Osteoblast (primary cell): ENCODE data around the gene FKBP6. TPM values are rescaled to one million over a fixed set of nuclear protein-coding genes. Genes with fewer than 3 reads are reported as not detected.
"Not testable (repeated sequence)": the region's sequence is repeated elsewhere in the genome, so short reads cannot be mapped to it uniquely, and the experiment has no call there.

Source experiments
- DNase-seq: peaks from one replicate; pipeline ENCODE4 v3.0.0; 2011; ENCODE audit warnings: low spot score, mixed read lengths; ENCODE audit not compliant: insufficient read length; ENCODE audit errors: missing footprints
- H2AFZ ChIP-seq: 2 replicates; pipeline ENCODE4 v1.6.0; 2011; ENCODE audit warnings: mild to moderate bottlenecking, low read length
- H3K27ac ChIP-seq: 2 replicates; pipeline ENCODE4 v1.5.1; 2011; ENCODE audit warnings: mild to moderate bottlenecking, low read depth, low read length, moderate library complexity
- H3K27me3 ChIP-seq: 2 replicates; pipeline ENCODE4 v1.6.0; 2012; ENCODE audit warnings: mild to moderate bottlenecking, control low read depth, inconsistent platforms, low read length, moderate library complexity; ENCODE audit not compliant: insufficient read depth
- H3K36me3 ChIP-seq: 2 replicates; pipeline ENCODE4 v1.5.1; 2011; ENCODE audit warnings: mild to moderate bottlenecking, low read length, control low read depth, moderate library complexity; ENCODE audit not compliant: insufficient read depth
- H3K4me1 ChIP-seq: 2 replicates; pipeline ENCODE4 v1.5.1; 2011; ENCODE audit warnings: mild to moderate bottlenecking, low read length, control low read depth, moderate library complexity; ENCODE audit not compliant: insufficient read depth
- H3K4me2 ChIP-seq: 2 replicates; pipeline ENCODE4 v1.6.0; 2011; ENCODE audit warnings: mild to moderate bottlenecking, low read length; ENCODE audit not compliant: insufficient read depth
- H3K4me3 ChIP-seq: fragments of 200-600 bp; sonication (generic); 3 replicates; pipeline ENCODE4 v1.5.1; 2012; ENCODE audit warnings: mild to moderate bottlenecking, low read length, inconsistent platforms; ENCODE audit not compliant: insufficient read depth
- H3K79me2 ChIP-seq: 2 replicates; pipeline ENCODE4 v1.6.0; 2012; ENCODE audit warnings: mild to moderate bottlenecking, low read length, control low read depth, inconsistent platforms; ENCODE audit not compliant: insufficient read depth
- H3K9me3 ChIP-seq: 2 replicates; pipeline ENCODE4 v1.5.1; 2011; ENCODE audit warnings: low read depth, low read length, control low read depth
- H4K20me1 ChIP-seq: 2 replicates; pipeline ENCODE4 v1.6.0; 2012; ENCODE audit warnings: mild to moderate bottlenecking, low read length, control low read depth; ENCODE audit not compliant: insufficient read depth
- total RNA-seq: library from RNA; depleted of rRNA; stranded (reverse); fragments of >200 nt; gene quantifications from 2 replicates; pipeline ENCODE4 v1.2.3, GENCODE V29; 2012
- TF ChIP-seq, protein P1 (sequence below): IDR thresholded peaks from 2 replicates; pipeline ENCODE4 v1.5.1; 2011; ENCODE audit warnings: mild to moderate bottlenecking, low read depth, low read length, moderate library complexity; ENCODE audit errors: extremely low read depth

The FKBP6 gene
- total RNA-seq, 1 donor = not detected

DNA sequence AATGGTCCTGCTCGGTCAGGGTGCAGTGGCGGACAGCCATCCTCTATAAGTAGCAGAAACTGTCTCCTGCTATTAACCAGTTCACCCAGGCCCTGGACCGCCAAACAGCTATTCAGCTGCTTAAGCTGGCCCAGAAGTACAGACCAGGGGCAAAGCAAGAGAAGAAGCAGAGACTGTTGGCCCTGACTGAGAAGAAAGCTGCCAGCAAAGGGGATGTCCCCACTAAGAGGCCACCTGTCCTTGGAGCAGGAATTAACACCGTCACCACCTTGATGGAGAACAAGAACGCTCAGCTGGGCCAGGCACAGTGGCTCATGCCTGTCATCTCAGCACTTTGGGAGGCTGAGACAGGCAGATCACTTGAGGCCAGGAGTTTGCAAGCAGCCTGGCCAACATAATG lies 13.7 kb upstream of the FKBP6 start:
- Histone ChIP-seq H3K4me1 (peaks cover under 1% of the 10 kb centered on the region), H2AFZ (no peak overlapping the region), H3K36me3 (no peaks in the 10 kb centered on the region), H3K27me3 (no peaks in the 10 kb centered on the region), H4K20me1 (no peaks in the 10 kb centered on the region), H3K79me2 (no peaks in the 10 kb centered on the region), H3K9me3 (no peaks in the 10 kb centered on the region), H3K27ac (no peak overlapping the region), H3K4me3 (no peak overlapping the region), H3K4me2 (no peak overlapping the region)
- TF ChIP-seq, protein P1, sequence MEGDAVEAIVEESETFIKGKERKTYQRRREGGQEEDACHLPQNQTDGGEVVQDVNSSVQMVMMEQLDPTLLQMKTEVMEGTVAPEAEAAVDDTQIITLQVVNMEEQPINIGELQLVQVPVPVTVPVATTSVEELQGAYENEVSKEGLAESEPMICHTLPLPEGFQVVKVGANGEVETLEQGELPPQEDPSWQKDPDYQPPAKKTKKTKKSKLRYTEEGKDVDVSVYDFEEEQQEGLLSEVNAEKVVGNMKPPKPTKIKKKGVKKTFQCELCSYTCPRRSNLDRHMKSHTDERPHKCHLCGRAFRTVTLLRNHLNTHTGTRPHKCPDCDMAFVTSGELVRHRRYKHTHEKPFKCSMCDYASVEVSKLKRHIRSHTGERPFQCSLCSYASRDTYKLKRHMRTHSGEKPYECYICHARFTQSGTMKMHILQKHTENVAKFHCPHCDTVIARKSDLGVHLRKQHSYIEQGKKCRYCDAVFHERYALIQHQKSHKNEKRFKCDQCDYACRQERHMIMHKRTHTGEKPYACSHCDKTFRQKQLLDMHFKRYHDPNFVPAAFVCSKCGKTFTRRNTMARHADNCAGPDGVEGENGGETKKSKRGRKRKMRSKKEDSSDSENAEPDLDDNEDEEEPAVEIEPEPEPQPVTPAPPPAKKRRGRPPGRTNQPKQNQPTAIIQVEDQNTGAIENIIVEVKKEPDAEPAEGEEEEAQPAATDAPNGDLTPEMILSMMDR = no peak
- no peak for DNase-seq

GRCh38 chr7:73316521-73316920 lies 11.4 kb upstream of the FKBP6 start:
- no peak overlapping the region for H3K4me2 ChIP-seq
- H3K4me1 ChIP-seq = no peaks in the 10 kb centered on the region
- no peaks in the 10 kb centered on the region for H3K36me3 ChIP-seq
- no peaks in the 10 kb centered on the region for H3K79me2 ChIP-seq
- TF ChIP-seq, protein P1 = no peak
- H3K9me3 ChIP-seq = no peaks in the 10 kb centered on the region
- H3K27me3 ChIP-seq = no peaks in the 10 kb centered on the region
- H4K20me1 ChIP-seq = no peaks in the 10 kb centered on the region
- no peak overlapping the region for H3K27ac ChIP-seq
- DNase-seq = no peak
- no peak overlapping the region for H2AFZ ChIP-seq
- no peak overlapping the region for H3K4me3 ChIP-seq

DNA sequence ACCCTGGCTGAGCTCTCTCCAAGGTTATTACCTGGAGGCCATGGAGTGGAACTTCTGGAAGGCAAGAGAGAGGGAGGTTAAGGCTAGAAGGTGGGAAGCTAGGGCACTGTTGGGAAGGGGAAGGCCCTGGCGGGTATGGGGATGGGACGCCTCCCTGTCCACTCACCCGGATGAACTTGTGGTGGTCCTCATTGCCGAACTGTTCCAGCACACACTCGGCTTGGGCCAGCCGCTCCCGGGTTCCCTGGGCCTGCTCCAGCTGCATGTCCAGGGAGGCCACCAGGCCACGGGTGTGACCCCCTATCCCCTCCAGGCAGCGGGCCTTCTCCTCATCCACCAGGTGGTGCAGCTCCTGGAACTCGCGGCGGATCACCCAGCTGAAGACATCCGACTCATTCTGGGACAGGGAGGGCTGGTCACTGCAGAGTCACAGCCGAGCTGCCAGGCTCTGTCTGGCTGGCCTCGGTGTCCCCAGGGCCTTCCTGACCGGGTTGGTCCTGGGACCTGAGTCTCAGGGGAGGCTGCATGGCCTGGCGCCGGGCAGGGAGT lies 9.2 kb upstream of the FKBP6 start:
- not testable (repeated sequence) for H3K36me3 ChIP-seq, H3K4me2 ChIP-seq

DNA sequence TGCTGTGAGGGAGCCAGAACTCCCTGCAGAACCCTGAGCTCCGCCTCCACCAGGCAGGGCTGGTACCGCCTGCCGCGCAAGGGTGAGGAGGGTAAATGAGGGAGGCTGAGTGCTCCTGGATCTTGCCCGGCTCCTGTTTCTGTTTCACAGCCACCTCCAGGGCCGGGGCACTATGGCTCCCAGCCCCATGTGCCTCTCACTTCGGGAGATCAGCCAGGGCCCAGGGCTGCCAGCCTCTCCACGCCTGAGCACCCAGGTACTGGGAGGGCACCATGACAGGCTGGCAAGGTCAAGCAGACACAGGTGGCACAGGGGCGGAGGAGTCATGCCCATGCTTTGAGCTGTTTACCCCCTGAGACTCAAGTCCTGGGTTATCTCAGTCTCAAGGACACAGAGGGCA lies 8.4 kb upstream of the FKBP6 start:
- H3K4me2 ChIP-seq, H3K36me3 ChIP-seq, H3K79me2 ChIP-seq, H3K4me3 ChIP-seq, H3K27me3 ChIP-seq, H3K4me1 ChIP-seq, H3K27ac ChIP-seq, H4K20me1 ChIP-seq, H3K9me3 ChIP-seq, H2AFZ ChIP-seq: not testable (repeated sequence)
- DNase-seq = peak; percentile 78

More for the DNA sequence above, 9.2 kb upstream of the FKBP6 start:
- H3K27ac ChIP-seq, H3K4me1 ChIP-seq, H4K20me1 ChIP-seq, H2AFZ ChIP-seq, DNase-seq, H3K27me3 ChIP-seq, H3K9me3 ChIP-seq, H3K4me3 ChIP-seq, H3K79me2 ChIP-seq: not testable (repeated sequence)

GRCh38 chr7:73320009-73320408 lies 8.0 kb upstream of the FKBP6 start:
- H3K36me3 ChIP-seq, H3K79me2 ChIP-seq, H4K20me1 ChIP-seq, H3K9me3 ChIP-seq, H2AFZ ChIP-seq, DNase-seq, H3K4me2 ChIP-seq, H3K27me3 ChIP-seq, H3K4me1 ChIP-seq, H3K27ac ChIP-seq, H3K4me3 ChIP-seq: not testable (repeated sequence)

DNA sequence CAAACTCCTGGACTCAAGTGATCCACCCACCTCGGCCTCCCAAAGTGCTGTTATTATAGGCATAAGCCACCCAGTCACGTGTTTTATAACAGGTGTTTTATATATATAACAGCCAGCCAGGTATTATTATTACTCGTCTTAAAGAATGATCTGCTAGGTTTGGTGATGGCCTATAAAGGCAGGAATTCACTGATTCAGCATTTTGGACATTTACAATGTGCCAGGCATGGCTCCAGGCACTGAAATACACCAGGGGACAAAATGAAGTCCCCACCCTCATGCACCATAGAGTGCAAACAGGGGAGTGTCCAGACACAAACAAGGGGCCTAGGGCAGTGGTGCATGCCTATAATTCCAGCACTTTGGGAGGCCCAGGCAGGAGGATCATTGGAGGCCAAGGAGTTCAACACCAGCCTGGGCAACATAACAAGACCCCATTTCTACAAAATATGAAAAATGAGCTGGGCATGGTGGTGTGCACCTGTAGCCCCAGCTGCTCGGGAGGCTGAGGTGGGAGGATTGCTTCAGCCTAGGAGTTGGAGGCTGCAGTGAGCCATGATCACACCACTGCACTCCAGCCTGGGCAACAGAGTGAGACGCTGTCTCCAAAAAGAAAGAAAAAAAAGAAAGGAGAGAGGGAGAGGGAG lies 4.4 kb upstream of the FKBP6 start:
- H3K27me3 ChIP-seq, H3K4me1 ChIP-seq, H3K79me2 ChIP-seq, H3K36me3 ChIP-seq, H4K20me1 ChIP-seq, H3K9me3 ChIP-seq, DNase-seq, H3K27ac ChIP-seq: not testable (repeated sequence)
- Histone ChIP-seq H2AFZ (peak overlapping the region; percentile 65), H3K4me3 (peak overlapping the region; percentile 49), H3K4me2 (peak overlapping the region; percentile 72)
